Measurements from ENCODE around the gene KRTAP10-7.
"Not testable (repeated sequence)": the region's sequence is repeated elsewhere in the genome, so short reads cannot be mapped to it uniquely, and the experiment has no call there.

KRTAP10-7 gene

GRCh38 chr21:44612029-44612486, 11.7 kb downstream of the KRTAP10-7 start, which contains the start of gene KRTAP10-8:
TSS of gene KRTAP10-8 (plus strand) at chr21:44612079. CDS start at chr21:44612101, 22 bp downstream.
- DNase-seq (ENCODE audit: low spot score), result no peak

GRCh38 chr21:44612669-44613229, 12.4 kb downstream of the KRTAP10-7 start:
- DNase-seq (ENCODE audit: low spot score), result no peak

DNA sequence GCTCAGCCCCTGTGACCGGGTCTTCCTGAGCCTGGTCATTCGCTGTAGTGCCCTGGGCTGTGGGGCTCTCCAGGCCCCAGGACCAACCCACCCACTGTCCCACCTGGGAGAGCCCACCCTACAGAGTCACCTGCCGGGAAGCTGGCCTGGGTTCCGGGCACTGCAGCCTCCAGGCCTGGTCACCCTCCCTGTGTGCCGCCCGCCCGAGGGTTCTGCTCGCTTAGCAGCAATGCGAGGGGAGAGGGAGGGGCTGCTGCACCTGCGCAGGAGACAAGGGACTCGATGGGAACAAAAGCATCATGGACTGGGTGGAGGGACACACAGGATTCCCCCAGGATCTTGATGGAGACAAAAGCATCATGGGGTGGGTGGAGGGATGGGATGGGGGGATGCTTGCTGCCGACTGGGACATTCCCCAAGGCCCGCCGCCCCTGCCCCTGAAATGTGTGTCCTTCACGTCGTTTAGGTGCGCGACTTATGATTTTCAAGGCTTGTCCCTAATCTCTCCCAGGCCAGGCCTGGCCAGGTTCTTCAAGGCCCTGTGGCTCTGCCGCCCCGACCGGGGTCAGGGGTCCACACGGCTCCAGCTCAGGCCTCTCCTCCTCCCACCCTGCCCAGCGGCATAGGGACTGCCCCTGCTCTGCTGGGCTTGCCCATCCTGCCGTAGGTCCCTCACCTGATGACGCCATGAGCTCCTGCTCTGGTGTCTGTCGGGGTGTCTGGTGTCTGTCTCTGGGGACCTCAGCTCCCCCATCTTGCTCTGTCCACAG, 13.2 kb downstream of the KRTAP10-7 start:
- no peak for DNase-seq (ENCODE audit: low spot score)

DNA sequence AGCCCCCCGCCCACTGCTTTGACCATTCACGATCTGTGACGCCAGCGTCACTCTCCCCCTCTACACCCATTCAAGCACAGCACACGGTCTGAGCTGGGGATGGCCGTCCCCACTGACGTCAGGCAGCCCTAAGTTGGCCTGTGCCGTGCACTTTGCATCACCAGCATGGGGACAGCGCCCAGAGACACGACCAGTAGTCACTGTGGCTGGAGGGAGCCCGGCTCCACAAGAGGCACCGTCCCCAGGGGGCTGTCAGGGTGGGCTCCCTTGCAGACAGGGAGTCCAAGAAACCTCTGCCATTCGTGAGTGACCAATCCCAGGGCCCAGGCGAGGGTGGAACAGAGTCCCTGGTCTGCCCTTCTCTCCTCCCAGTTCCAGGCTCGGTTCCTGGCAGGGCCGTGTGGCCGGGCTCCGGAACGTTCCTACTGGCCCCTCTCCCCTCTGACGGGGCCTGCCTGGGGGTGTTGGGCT, 13.8 kb downstream of the KRTAP10-7 start:
- no peak for DNase-seq (ENCODE audit: low spot score)

- no peak for DNase-seq (ENCODE audit: low spot score)
These were observed 14.6 kb downstream of the KRTAP10-7 start for GRCh38 chr21:44614961-44615391.

DNA sequence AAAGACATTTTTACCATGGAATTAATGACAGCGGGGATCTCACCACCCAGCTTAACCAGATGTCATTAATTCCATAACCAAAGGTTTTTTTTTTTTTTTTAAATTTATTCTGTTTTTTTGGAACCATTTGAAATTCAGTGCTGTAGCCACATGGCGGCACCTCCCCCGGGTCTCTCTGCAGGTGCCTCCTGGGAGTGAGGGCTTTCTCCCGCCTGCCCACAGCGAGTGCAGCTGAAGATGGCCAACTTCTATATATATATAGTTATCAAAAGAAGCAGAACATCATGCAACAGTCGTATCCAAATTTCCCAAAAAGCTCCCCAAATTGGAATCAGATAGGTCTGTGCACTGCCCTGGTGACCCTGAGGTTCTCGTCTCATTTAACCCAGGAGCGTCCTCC, 15.1 kb downstream of the KRTAP10-7 start:
- no peak for DNase-seq (ENCODE audit: low spot score)

- DNase-seq (ENCODE audit: low spot score), result no peak
These were observed 15.7 kb downstream of the KRTAP10-7 start for GRCh38 chr21:44615911-44616590.

- no peak for DNase-seq (ENCODE audit: low spot score)
These were observed 16.2 kb downstream of the KRTAP10-7 start for GRCh38 chr21:44616591-44616926.

- DNase-seq (ENCODE audit: low spot score), result no peak
These were observed 16.7 kb downstream of the KRTAP10-7 start for GRCh38 chr21:44617071-44617501.

DNA sequence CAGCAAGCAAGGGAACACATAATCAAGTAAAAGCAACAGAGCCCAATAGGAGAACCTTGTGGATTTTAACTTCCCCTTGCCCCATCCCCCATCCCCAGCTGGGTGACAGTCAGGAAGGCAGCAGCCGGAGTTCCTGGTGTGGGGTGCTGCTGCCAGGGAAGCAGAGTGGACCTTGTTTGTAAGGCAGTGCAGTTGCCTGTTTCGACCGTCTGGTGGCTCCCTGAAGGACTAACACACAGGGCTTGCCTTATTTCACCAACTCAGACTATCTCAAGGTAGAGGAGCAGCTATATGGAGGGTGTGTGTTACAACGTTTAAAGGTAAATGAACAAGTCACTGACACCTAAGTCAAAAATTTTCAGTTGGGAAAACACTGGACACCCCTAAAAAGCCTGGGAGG, 18.1 kb downstream of the KRTAP10-7 start:
- no peak for DNase-seq (ENCODE audit: low spot score)

DNA sequence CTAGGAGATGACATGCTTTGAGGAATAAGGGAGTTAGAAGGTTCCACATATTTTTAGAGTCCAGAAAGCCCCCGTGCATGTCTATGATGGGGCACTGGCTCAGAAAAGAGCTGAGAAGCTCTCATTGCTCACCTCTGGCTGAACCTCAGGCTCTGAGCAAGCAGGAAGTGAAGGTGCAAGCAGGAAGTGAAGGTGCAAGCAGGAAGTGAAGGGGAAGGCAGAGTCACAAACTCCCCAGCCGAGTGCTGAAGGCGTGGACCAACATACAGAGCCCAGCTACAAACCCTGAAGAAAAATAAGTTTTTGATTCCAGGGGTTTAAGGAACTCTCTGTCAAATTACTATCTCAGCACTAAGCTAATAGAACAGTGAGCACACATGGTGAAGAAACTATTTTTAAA, 18.5 kb downstream of the KRTAP10-7 start:
- DNase-seq (ENCODE audit: low spot score), result no peak

GRCh38 chr21:44619886-44620285, 19.5 kb downstream of the KRTAP10-7 start:
- DNase-seq (ENCODE audit: low spot score), result no peak

GRCh38 chr21:44623575-44623974, 23.2 kb downstream of the KRTAP10-7 start:
- DNase-seq (ENCODE audit: low spot score), result no peak

- DNase-seq (ENCODE audit: low spot score), result no peak
These were observed 25.4 kb downstream of the KRTAP10-7 start for GRCh38 chr21:44625756-44626155.

GRCh38 chr21:44626262-44626661, 25.9 kb downstream of the KRTAP10-7 start:
- no peak for DNase-seq (ENCODE audit: low spot score)

DNA sequence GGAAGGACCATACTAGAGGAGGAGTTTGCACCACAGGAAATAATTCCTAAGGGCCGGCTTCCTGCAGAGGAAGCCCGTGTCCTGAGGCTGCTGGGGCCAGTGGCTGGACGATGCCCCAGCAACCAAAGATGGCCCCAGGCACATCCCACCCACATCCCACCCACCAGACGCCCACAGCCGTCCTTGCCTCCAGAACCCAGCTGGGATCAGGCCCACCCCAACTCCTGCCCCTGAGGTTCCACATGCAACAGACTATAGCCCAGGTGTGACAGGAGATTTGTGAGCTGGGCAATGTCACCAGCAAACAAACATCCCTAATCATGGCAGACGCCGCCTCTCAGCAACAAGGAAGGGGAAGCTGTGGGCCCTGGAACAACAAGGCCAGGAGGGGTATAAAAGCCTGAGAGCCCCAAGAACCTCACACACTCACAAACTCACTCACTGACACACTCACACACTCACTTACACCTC, 26.3 kb downstream of the KRTAP10-7 start, which contains the start of gene KRTAP10-9:
Gene KRTAP10-9 (plus strand): TSS at position 421 of the 471 bp plus-strand sequence. CDS start 79 bp downstream, outside the sequence.
- DNase-seq (ENCODE audit: low spot score), result no peak

DNA sequence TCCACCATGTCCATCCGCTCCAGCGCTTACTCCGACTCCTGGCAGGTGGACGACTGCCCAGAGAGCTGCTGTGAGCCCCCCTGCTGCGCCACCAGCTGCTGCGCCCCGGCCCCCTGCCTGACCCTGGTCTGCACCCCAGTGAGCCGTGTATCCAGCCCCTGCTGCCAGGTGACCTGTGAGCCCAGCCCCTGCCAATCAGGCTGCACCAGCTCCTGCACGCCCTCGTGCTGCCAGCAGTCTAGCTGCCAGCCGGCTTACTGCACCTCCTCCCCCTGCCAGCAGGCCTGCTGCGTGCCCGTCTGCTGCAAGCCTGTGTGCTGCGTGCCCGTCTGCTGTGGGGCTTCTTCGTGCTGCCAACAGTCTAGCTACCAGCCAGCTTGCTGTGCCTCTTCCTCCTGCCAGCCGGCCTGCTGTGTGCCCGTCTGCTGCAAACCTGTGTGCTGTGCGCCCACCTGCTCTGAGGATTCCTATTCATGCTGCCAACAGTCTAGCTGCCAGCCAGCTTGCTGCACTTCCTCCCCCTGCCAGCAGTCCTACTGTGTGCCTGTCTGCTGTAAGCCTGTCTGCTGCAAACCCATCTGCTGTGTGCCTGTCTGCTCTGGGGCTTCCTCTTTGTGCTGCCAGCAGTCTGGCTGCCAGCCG, 26.9 kb downstream of the KRTAP10-7 start:
- not testable (repeated sequence) for DNase-seq (ENCODE audit: low spot score)

DNA sequence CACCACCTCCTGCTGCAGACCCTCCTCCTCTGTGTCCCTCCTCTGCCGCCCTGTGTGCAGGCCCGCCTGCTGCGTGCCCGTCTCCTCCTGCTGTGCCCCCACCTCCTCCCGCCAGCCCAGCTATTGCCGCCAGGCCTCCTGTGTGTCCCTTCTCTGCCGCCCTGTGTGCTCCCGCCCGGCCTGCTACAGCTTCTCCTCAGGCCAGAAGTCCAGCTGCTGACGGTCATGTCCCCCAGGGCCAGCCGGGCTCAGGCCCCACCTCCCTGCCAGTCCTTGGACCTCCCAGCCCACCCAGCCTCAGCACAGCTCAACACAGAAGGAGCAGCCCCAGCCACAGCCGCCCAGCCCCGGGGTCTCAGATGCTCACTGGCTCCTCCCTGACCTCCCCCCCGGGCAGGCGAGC, 27.4 kb downstream of the KRTAP10-7 start:
- not testable (repeated sequence) for DNase-seq (ENCODE audit: low spot score)

DNA sequence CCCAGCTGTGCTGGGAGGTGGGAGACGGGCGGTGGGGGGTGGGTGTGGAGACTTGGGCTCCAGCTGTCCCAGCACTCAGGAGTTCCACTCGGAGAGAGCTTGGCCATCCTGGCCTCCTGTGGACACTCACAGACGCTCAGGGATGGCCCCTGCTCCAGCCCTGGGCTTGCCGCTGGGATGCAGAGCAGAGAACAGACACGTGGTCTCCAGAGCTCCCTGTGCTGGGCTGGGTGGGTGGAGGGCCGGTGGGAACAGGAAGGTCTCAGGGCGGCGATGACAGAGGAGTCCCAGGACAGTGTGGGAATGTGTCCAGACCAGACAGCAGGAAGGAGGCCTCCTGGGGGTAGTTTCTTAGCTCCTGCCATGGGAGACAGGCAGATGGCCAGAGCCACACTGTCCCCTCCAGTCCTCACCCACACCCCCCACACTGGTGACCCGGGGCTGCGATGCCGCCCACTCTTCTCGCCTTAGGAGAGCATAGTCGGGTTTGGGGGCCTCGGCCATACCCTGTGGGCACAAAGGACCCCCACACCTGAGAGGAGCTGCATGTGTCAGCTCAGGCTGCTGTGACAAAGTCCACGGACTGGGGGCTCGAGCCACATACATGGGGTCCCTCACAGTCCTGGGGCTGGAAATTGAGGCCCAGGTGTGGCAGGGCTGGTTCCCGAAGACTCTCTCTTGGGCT, 28.5 kb downstream of the KRTAP10-7 start:
- no peak for DNase-seq (ENCODE audit: low spot score)

- DNase-seq (ENCODE audit: low spot score), result no peak
These were observed 30.0 kb downstream of the KRTAP10-7 start for GRCh38 chr21:44630440-44630839.

DNA sequence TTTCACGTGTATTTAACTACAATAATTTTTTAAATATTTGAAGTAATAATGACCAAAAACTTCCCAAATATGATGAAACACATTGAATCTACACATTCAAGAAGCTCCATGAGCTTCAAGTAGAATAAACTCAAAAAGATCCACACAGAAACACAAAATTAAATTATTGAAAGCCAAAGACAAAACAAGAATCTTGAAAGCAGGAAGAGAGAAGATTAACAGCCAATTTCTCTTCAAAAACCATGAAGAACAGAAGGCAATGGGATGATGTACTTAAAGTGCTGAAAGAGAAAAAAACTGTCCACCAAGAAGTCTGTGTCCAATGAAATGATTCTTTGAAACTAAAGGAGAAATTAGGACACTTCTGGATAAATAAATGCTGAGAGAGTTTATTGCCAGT, 31.7 kb downstream of the KRTAP10-7 start:
- no peak for DNase-seq (ENCODE audit: low spot score)

Measured in germinal center (tissue), 1 donor.